ENCODE measurements around the gene ACTL7B.

GRCh38 chr9:108867829-108868228 is 12.0 kb upstream of the ACTL7B start:
- TF ChIP-seq CTCF (IDR thresholded peaks at IDR 0.05) = no peak
- TF ChIP-seq POLR2A (IDR thresholded peaks at IDR 0.05) = no peak

All from body of pancreas (tissue), 4 donors.